Caki2 (cell line): Measurements from ENCODE around the gene CDAN1. TPM values are rescaled to one million over a fixed set of nuclear protein-coding genes. Genes with fewer than 3 reads are reported as not detected.

ENCODE experiments used
- DNase-seq: peaks from one replicate; pipeline ENCODE4 v3.0.0-alpha.2; 2015; ENCODE audit warnings: low read depth
- in situ Hi-C: cut with HindIII; loops from 2 replicates; pipeline ENCODE4 v1.10.0; 2016; ENCODE audit warnings: low sequenced_read_pairs, low pct_unique_long_range_greater_than_20kb, mixed read lengths
- total RNA-seq: library from RNA; depleted of rRNA; stranded (reverse); fragments of >200 nt; shearing (Covaris generic); gene quantifications from 2 replicates; pipeline ENCODE4 v1.2.3, GENCODE V29; 2014; ENCODE audit warnings: low replicate concordance

CDAN1 gene
- total RNA-seq, 1 experiment from 2014 or later = 10.8 TPM

GRCh38 chr15:42736178-42736792, 643 bp downstream of the CDAN1 start:
- no peak for DNase-seq
- in situ Hi-C loops = no loop called here

DNA sequence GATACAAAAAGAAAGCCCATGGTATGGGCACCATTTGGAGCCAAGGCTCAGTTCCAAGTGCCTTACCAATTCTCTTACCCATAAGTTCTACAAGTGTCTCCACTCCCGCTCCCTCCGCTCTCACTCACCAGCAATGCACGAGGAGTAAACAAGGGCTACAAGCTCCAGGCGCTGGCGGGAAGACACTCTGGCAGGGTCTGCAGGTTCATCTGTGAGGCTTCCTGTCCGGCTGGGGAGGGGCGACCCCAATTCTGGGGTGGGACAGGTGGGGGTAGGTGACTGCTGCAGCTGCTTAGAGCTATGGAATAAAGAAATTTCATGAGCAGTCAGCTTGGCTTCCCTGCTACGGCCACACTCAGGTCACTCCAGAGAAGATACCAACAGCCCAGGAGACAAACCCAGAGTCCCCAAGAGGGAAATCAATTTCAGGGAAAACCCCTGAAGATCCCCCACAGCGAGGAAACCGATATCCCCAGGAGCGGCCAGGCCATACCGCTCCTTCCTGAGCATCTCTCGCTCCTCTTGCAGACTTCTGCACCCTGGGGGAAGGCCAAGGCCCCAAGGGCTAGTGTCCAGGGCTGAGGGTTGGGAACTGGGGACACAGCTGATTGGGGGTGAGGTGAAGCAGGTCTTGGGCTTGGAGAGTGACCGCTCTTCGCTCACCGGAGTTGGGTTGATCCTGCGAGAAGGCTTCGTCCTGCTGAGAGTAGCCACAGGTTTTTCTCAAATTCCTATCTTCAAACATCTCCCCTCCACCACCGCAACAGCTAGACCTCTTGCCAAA, 1.4 kb downstream of the CDAN1 start:
- in situ Hi-C loops = no loop called here
- DNase-seq = no peak

- in situ Hi-C loops = no loop called here
- no peak for DNase-seq
These were observed 2.8 kb downstream of the CDAN1 start for GRCh38 chr15:42734076-42734672.

GRCh38 chr15:42733027-42733426, 3.9 kb downstream of the CDAN1 start:
- no peak for DNase-seq
- in situ Hi-C loops = no loop called here

DNA sequence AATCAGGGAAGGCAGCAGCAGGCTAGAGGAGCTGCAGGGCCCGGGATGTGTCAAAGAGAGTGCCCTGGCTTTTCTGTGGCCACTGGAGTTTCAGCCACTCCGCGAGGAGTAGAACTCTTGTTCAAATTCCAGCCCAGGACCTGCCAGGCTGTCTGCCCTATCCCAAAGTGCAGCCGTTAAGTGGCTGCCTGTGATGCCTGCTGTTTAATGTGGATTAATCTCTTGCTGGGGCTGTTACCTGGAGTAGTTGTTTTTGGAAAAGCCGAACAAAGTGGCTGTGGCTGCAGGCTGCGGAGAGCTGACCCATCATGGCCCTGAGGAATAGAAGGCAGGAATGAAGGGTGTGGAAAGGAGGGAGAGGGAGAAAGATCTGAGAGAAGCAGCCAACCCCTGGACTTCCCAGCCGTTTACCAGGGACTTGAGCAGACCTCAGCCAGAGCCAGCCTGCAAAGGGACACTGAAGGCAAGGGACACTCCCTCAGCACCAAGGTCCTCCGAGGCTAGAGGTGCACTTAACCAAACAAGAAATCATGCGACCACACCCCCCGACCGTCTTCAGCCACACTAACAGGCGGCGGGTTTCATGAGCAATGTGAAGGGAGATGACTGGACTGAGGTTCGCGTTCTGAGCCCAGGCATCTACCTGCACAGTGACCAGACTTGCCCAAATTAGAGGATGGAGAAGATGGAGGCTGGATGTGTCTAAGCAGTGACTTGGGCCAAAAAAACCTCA, 4.7 kb downstream of the CDAN1 start:
- in situ Hi-C loops = no loop called here

GRCh38 chr15:42731461-42731860, 5.5 kb downstream of the CDAN1 start:
- DNase-seq = no peak
- in situ Hi-C loops = no loop called here

More for the DNA sequence above, 4.7 kb downstream of the CDAN1 start:
- no peak for DNase-seq

GRCh38 chr15:42730536-42730935, 6.4 kb downstream of the CDAN1 start:
- in situ Hi-C loops = no loop called here
- DNase-seq = no peak

- no peak for DNase-seq
- in situ Hi-C loops = no loop called here
These were observed 6.8 kb downstream of the CDAN1 start for GRCh38 chr15:42730135-42730534.

- in situ Hi-C loops = no loop called here
- no peak for DNase-seq
These were observed 7.5 kb downstream of the CDAN1 start for GRCh38 chr15:42729409-42729808.

GRCh38 chr15:42728972-42729371, 8.0 kb downstream of the CDAN1 start:
- in situ Hi-C loops = no loop called here
- no peak for DNase-seq

DNA sequence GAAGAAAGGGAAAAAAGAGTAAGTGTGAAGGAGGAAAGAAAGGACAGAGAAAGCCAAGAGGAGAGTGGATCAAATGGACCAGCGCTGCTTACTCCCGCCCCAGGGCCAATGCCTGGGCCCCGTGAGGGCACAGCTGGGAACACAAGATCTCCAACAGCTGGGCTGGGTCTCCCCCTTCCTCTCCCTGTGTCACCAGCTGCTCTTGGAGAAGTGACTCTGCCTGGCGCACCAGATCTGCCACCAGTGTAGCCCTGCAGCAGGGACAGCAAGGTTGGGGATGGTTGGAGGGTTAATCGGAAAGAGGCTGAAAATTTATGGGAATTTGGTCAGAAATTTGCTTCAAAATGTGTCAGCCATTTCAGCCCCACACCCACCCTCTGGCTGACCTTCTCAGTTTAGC, 8.4 kb downstream of the CDAN1 start:
- DNase-seq = no peak
- in situ Hi-C loops = no loop called here

GRCh38 chr15:42727750-42728381, 9.1 kb downstream of the CDAN1 start:
- DNase-seq = no peak
- in situ Hi-C loops = no loop called here

GRCh38 chr15:42726114-42726513, 10.8 kb downstream of the CDAN1 start:
- in situ Hi-C loops = no loop called here
- no peak for DNase-seq

DNA sequence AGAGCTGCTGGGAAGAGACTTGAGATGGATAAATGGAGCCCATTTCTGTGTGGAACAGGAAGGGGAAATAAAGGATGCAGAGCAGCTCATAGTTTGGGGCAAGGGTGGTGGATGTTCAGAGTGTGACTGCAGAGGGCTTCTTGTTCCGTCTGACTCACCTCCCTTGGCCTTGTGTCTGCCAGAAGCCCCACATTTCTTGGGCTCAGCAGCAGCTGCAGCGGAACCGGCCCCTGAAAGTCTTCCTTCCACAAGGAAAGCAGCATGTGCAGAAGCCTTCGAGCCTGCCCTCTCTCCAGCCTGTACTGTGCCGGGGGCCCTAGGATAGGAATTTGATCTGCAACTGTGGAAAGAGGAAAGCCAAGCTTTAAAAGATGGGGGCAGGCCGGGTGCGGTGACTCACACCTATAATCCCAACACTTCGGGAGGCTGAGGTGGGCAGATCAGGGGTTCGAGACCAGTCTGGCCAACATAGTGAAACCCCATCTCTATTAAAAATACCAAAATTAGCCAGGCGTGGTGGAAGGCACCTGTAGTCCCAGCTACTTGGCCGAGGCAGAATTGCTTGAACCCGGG, 11.5 kb downstream of the CDAN1 start:
- in situ Hi-C loops = no loop called here
- DNase-seq = no peak

GRCh38 chr15:42724276-42724675, 12.7 kb downstream of the CDAN1 start:
- no peak for DNase-seq

GRCh38 chr15:42723068-42723467, 13.9 kb downstream of the CDAN1 start:
- DNase-seq = no peak
- in situ Hi-C loops = no loop called here

More at GRCh38 chr15:42724276-42724675, 12.7 kb downstream of the CDAN1 start:
- in situ Hi-C loops = no loop called here

- no peak for DNase-seq
- in situ Hi-C loops = no loop called here
These were observed 15.0 kb downstream of the CDAN1 start for GRCh38 chr15:42721916-42722315.

DNA sequence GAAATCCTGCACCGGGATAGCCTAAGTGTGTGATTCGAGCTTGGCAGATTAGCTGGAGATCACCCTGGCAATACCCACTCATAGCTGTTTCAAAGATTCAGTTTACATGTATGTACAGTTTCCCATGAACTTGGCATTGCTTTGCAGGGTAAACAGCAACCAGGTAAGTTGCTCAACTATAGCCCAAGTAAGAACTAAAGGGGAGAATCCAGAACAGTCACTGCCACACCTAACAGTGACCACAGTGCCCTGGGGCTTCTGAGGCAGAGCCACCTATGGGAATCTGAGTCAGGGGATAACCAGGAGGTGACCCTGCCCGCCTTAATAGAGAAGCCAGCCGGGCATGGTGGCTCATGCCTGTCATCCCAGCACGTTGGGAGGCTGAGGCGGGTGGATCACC, 15.9 kb downstream of the CDAN1 start:
- in situ Hi-C loops = no loop called here
- DNase-seq = no peak
